Thyroid gland (tissue), 4 donors: ENCODE results near the gene CYP11A1.

Experiments
- CTCF ChIP-seq, 6 experiments: fragments of 200-600 bp in 3 of 6; fragments of 450-650 bp in 3 of 6; sonication (generic) in 3 of 6; IDR thresholded peaks; one replicate each; pipeline ENCODE4 v1.5.1; 2016 to 2019; ENCODE audit warnings: antibody characterized with exemption in 6 of 6, mild to moderate bottlenecking in 2 of 6, inconsistent platforms in 1 of 6, moderate library complexity in 1 of 6
- POLR2A ChIP-seq, 2 donors: fragments of 450-650 bp; IDR thresholded peaks; one replicate each; pipeline ENCODE4 v1.6.1; 2017; ENCODE audit warnings: antibody characterized with exemption in 2 of 2, mild to moderate bottlenecking in 2 of 2, moderate library complexity in 1 of 2

- TF ChIP-seq CTCF (IDR thresholded peaks at IDR 0.05) (no peak), POLR2A (IDR thresholded peaks at IDR 0.05) (no peak)
These were observed 21.0 kb upstream of the CYP11A1 start for GRCh38 chr15:74388363-74388951.
